Middle frontal gyrus (tissue), 1 donor: ENCODE results near the gene ZDHHC7.

ENCODE experiments used
- DNase-seq: peaks from one replicate; pipeline ENCODE4 v3.0.0-alpha.2; 2015; ENCODE audit warnings: low spot score; ENCODE audit errors: extremely low spot score

ZDHHC7 gene

GRCh38 chr16:85019659-85020245, 8.4 kb upstream of the ZDHHC7 start:
- no peak for DNase-seq

GRCh38 chr16:85018529-85019236, 7.3 kb upstream of the ZDHHC7 start:
- DNase-seq = no peak

GRCh38 chr16:85017633-85018032, 6.3 kb upstream of the ZDHHC7 start:
- no peak for DNase-seq

GRCh38 chr16:85017151-85017550, 5.8 kb upstream of the ZDHHC7 start:
- no peak for DNase-seq

GRCh38 chr16:85015481-85016187, 4.3 kb upstream of the ZDHHC7 start:
- no peak for DNase-seq

- DNase-seq = no peak
These were observed 3.0 kb upstream of the ZDHHC7 start for GRCh38 chr16:85014311-85014710.

GRCh38 chr16:85011846-85012284, 530 bp upstream of the ZDHHC7 start:
- no peak for DNase-seq

GRCh38 chr16:85010446-85010930, 847 bp downstream of the ZDHHC7 start:
- no peak for DNase-seq

- DNase-seq = no peak
These were observed 3.1 kb downstream of the ZDHHC7 start for GRCh38 chr16:85008271-85008670.

- no peak for DNase-seq
These were observed 3.7 kb downstream of the ZDHHC7 start for GRCh38 chr16:85007496-85008214.

GRCh38 chr16:85006639-85007038, 4.7 kb downstream of the ZDHHC7 start:
- DNase-seq = no peak

GRCh38 chr16:85005285-85006069, 5.9 kb downstream of the ZDHHC7 start:
- no peak for DNase-seq

- DNase-seq = no peak
These were observed 6.6 kb downstream of the ZDHHC7 start for GRCh38 chr16:85004587-85005205.

GRCh38 chr16:85003725-85004586, 7.4 kb downstream of the ZDHHC7 start:
- DNase-seq = no peak

GRCh38 chr16:85003076-85003475, 8.3 kb downstream of the ZDHHC7 start:
- DNase-seq = no peak

GRCh38 chr16:85002608-85003007, 8.7 kb downstream of the ZDHHC7 start:
- DNase-seq = no peak

GRCh38 chr16:85002099-85002541, 9.2 kb downstream of the ZDHHC7 start:
- no peak for DNase-seq

- DNase-seq = no peak
These were observed 11.4 kb downstream of the ZDHHC7 start for GRCh38 chr16:84999857-85000480.

GRCh38 chr16:84999200-84999599, 12.1 kb downstream of the ZDHHC7 start:
- no peak for DNase-seq
